Measurements from ENCODE around the gene MAPK6. TPM values are rescaled to one million over a fixed set of nuclear protein-coding genes. Genes with fewer than 3 reads are reported as not detected.
A peak's percentile ranks its signal among the peaks of the same experiment; 100 is the strongest.

MAPK6 gene
- total RNA-seq, 6 donors from 2014 or later = 6.7 to 34.1 (median 24.4) TPM

DNA sequence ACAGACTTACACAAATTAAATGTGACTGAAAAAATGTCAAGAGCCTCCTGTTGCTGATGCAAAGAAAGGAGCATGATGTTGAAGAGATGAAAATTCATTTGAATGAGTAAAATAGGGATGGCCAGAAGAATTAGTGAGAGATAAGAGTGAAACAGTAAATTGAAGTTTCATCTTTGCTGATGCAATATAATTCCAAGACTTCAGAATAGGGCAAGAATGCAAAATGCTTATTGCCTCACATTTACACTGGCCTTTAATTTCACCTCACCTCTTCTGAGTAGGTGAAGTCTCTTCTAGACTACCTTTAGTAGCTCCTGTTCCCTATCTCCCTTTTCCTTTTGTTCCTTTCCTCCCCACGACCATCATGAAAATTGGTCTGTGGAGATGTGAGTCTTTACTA is 15.3 kb upstream of the MAPK6 start:
- 76 to 96% methylated on average over 1 of the region's 1 CpG for WGBS, 2 donors
- no peaks in the 10 kb centered on the region for H3K27me3 ChIP-seq
- ATAC-seq (ENCODE audit: low FRiP score in 2 of 2) (no peak), DNase-seq (no peak)
- TF ChIP-seq, protein P1, sequence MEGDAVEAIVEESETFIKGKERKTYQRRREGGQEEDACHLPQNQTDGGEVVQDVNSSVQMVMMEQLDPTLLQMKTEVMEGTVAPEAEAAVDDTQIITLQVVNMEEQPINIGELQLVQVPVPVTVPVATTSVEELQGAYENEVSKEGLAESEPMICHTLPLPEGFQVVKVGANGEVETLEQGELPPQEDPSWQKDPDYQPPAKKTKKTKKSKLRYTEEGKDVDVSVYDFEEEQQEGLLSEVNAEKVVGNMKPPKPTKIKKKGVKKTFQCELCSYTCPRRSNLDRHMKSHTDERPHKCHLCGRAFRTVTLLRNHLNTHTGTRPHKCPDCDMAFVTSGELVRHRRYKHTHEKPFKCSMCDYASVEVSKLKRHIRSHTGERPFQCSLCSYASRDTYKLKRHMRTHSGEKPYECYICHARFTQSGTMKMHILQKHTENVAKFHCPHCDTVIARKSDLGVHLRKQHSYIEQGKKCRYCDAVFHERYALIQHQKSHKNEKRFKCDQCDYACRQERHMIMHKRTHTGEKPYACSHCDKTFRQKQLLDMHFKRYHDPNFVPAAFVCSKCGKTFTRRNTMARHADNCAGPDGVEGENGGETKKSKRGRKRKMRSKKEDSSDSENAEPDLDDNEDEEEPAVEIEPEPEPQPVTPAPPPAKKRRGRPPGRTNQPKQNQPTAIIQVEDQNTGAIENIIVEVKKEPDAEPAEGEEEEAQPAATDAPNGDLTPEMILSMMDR (IDR thresholded peaks at IDR 0.05) = no peak
- no peak for TF ChIP-seq POLR2A (IDR thresholded peaks at IDR 0.05)
- no peak for TF ChIP-seq EP300 (IDR thresholded peaks at IDR 0.05)
- no peak for TF ChIP-seq POLR2AphosphoS5 (IDR thresholded peaks at IDR 0.05)
- no peak overlapping the region for H3K4me3 ChIP-seq
- no peaks in the 10 kb centered on the region for H3K9me3 ChIP-seq
- H3K27ac ChIP-seq = no peak overlapping the region
- no peaks in the 10 kb centered on the region for H3K36me3 ChIP-seq
- H3K4me1 ChIP-seq = peaks cover 14 to 28% (median 20%) of the 10 kb centered on the region in 4 donors

DNA sequence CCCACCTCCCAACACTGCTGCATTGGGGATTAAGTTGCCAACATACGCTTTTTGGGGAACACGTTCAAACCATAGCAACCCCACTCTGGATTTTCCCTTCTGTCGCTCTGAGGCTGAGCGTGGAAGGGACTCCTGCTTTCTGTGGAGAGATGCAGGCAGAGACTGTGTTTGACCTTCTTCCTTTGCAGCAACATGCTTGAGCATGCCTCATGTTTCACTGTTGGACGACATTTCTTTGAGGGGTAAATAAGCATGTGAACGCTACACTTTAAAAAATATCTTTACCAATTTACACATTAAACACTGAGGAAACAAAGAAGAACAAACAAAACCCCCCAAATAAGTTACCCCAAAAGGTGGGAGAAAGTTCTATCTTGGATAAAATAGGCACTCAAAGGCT is 14.2 kb upstream of the MAPK6 start:
- no peak overlapping the region for H3K4me3 ChIP-seq
- DNase-seq (no peak), ATAC-seq (ENCODE audit: low FRiP score in 2 of 2) (no peak)
- no peaks in the 10 kb centered on the region for H3K9me3 ChIP-seq
- peaks cover 16 to 29% (median 25%) of the 10 kb centered on the region in 4 donors for H3K4me1 ChIP-seq
- no peaks in the 10 kb centered on the region for H3K27me3 ChIP-seq
- no peaks in the 10 kb centered on the region for H3K36me3 ChIP-seq
- TF ChIP-seq POLR2A (IDR thresholded peaks at IDR 0.05) (no peak), EP300 (IDR thresholded peaks at IDR 0.05) (no peak), POLR2AphosphoS5 (IDR thresholded peaks at IDR 0.05) (no peak)
- TF ChIP-seq, protein P1 (IDR thresholded peaks at IDR 0.05) = no peak
- WGBS, 2 donors = 88 to 90% methylated on average over 6 of the region's 6 CpGs
- no peak overlapping the region for H3K27ac ChIP-seq

DNA sequence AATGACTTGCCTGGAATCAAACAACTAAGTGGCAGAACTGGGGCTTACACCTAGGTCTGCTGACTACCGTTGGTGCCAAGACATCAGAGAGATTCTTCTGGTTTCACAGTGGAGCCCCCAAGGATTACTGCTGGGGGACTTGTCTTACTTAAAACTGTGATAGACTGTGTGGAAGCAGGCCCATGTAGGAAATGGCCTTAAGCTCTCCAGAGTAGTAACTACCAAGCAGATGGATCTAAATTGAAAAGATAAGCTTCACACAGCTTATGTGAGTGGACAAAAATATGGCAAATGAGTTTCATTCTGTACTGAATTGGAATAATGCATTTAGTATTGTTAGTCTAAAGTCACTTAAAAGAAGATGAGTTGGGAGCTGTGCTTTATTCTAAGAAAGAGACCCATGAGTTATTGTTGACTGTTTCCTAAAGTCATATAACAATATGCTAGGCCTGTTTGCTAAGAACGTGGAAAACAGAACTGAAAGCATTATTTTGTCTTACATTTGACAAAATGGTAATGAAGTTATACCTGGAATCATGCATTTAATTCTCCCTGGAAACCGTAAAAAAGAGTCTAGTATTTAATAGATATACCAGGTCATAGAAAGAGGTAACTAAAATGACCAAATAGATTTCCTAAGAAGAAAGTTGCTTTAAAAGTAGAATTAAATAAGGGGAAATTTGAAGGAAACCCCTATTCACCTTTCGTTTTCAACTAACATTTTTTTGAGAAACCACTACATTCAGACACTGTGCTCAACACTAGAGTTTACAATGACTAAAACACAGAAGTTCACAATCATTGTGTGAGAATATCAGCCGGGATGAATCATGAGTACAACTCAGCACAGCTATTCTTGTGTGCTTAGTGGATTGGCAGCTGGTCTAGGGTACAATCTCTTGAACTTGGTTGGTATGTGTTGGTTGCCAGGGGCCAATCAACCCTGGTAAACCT is 13.0 kb upstream of the MAPK6 start:
- peaks cover 16 to 34% (median 27%) of the 10 kb centered on the region in 4 donors for H3K4me1 ChIP-seq
- no peaks in the 10 kb centered on the region for H3K36me3 ChIP-seq
- H3K4me3 ChIP-seq = no peak overlapping the region
- no peak for DNase-seq
- peak overlapping the region in 1 of 4 donors; percentile 52 for H3K27ac ChIP-seq
- WGBS, 2 donors = 68 to 79% methylated on average over 5 of the region's 5 CpGs
- H3K9me3 ChIP-seq = no peaks in the 10 kb centered on the region
- no peaks in the 10 kb centered on the region for H3K27me3 ChIP-seq
- TF ChIP-seq, protein P1 (IDR thresholded peaks at IDR 0.05) = no peak
- TF ChIP-seq POLR2A (IDR thresholded peaks at IDR 0.05) (no peak), EP300 (IDR thresholded peaks at IDR 0.05) (no peak), POLR2AphosphoS5 (IDR thresholded peaks at IDR 0.05) (no peak)
- ATAC-seq (ENCODE audit: low FRiP score in 2 of 2) = no peak

DNA sequence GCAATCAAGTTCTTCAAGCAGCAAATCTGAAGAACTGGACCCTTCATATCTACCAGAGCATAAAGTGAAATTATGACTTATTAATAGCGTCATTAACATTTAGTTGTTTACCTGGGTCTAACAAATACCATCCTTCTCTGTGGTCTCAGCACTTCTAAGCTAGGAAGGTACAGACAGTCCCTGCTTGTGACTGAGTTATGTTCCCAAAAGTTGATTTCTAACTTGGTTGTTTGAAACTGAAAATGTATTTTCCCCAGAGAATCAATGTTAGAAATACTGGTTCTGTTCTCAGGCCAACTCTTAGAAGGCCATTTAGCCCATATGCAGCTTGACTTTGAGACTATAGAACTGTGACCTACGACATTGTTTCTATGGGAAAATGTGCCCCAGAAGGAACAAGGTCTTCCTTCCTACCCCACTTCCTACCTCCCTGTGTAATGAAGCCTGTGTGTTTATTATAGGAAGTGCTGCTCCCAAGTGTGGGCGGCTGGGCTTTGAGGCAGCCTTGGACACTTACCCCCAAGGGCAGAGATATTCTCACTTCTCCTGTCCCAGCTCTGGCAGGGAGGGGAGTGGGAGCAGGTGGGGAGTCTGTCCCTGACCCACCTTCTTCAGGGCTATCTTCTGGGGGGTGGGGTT is 12.2 kb upstream of the MAPK6 start:
- Histone ChIP-seq H3K4me3 (no peak overlapping the region), H3K36me3 (no peaks in the 10 kb centered on the region), H3K9me3 (no peaks in the 10 kb centered on the region), H3K27ac (peak overlapping the region in 2 of 4 donors; percentile 28 to 52), H3K4me1 (peaks cover 19 to 39% (median 31%) of the 10 kb centered on the region in 4 donors), H3K27me3 (no peaks in the 10 kb centered on the region)
- ATAC-seq (ENCODE audit: low FRiP score in 2 of 2) (peak; percentile 35 to 60), DNase-seq (peak in 1 of 2 donors; percentile 32)
- no peak for TF ChIP-seq POLR2A (IDR thresholded peaks at IDR 0.05)
- TF ChIP-seq EP300 (IDR thresholded peaks at IDR 0.05) = no peak
- TF ChIP-seq, protein P1 (IDR thresholded peaks at IDR 0.05) = no peak
- TF ChIP-seq POLR2AphosphoS5 (IDR thresholded peaks at IDR 0.05) = no peak
- WGBS, 2 donors = 46 to 68% methylated on average over 3 of the region's 3 CpGs
